Activated CD8-positive, alpha-beta memory T cell treated with anti-CD3 and anti-CD28 coated beads, Interleukin-2, amount 50 U/mL, for 4 hours (primary cell): Measurements from ENCODE around the gene DCXR.

ENCODE experiments used
- DNase-seq: peaks from one replicate; pipeline ENCODE4 v3.0.0-alpha.2; 2020

The DCXR gene

GRCh38 chr17:81994593-81995462 is 42.7 kb downstream of the DCXR start:
- no peak for DNase-seq

GRCh38 chr17:81993729-81994592 is 43.5 kb downstream of the DCXR start:
- no peak for DNase-seq

- DNase-seq = no peak
These were observed 45.0 kb downstream of the DCXR start for GRCh38 chr17:81992306-81993102.

- no peak for DNase-seq
These were observed 45.7 kb downstream of the DCXR start for GRCh38 chr17:81991684-81992305.

- no peak for DNase-seq
These were observed 46.4 kb downstream of the DCXR start for GRCh38 chr17:81990836-81991683.

GRCh38 chr17:81987161-81987770 is 50.2 kb downstream of the DCXR start:
- DNase-seq = no peak

- DNase-seq = no peak
These were observed 50.9 kb downstream of the DCXR start for GRCh38 chr17:81986606-81987005.
